NCI-H774 (cell line): ENCODE results near the gene CD70.
"Not testable (repeated sequence)": the region's sequence is repeated elsewhere in the genome, so short reads cannot be mapped to it uniquely, and the experiment has no call there.

Experiments used
- DNase-seq: peaks from one replicate; lab custom pipeline; 2025; lab: John Stamatoyannopoulos, UW

Gene CD70

DNA sequence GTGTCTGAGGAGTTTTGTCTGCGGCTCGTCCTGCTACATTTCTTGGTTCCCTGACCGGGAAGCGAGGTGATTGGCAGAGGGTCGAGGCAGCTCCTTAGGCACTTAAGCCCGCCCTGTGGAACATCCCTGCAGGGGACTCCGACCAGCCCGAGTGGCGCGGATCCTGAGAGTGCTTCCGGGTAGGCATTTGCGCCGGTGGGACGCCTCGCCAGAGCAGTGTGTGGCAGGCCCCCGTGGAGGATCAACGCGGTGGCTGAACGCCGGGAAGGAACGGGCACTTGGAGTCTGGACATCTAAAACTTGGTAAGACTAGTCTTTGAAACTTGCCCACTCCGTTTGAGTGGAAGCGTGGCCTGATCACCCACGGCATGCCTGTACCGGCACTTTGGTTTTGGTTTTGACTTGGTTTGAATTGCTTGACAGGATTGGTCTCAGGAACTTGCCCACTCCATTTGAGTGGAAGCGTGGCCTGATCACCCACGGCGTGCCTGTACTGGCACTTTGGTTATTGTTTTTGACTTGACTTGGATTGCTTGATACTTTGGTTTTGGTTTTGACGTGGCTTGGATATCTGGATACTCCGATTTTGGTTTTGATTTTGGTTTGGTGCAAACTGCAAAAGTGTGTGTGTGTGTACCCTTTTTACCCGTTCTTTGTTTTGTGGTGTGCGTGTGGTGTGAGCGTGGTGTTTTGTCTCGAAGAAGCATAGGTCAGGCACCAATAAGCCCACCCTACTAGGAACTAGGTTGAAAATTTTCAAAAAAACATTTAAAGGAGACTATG, 6.7 kb upstream of the CD70 start:
- DNase-seq = not testable (repeated sequence)

GRCh38 chr19:6596621-6597020, 5.7 kb upstream of the CD70 start:
- no peak for DNase-seq

DNA sequence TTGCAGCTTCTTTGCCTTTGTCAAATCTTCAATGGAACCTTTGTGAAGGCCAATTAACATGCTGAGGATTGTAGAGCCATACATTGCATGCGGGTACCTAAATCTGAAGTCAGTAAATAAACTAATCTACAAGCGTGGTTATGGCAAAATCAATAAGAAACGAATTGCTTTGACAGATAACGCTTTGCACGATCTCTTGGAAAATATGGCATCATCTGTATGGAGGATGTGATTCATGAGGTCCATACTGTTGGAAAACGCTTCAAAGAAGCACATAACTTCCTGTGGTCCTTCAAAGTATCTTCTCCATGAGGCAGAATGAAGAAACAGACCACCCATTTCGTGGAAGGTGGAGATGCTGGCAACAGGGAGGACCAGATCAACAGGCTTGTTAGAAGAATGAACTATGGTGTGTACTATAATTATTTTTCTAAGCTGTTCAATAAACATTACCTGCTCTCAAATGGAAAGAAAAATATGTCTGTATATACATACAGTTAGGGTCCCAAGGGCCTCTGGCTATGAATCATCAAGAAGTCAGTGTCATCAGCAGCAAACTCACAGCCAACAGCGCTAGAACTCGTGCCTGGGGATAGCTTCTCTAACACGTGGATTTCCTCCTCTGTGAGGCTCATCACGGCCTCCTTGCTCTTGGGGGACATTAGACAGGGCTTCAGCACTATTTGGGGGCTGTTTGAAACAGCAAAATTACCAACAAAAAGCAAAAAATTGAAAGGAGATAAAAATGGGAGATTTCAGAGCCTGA, 2.9 kb upstream of the CD70 start:
- no peak for DNase-seq

- DNase-seq = no peak
Measured at GRCh38 chr19:6590258-6590826, 608 bp downstream of the CD70 start.

- DNase-seq = no peak
Measured at GRCh38 chr19:6589711-6590257, 1.2 kb downstream of the CD70 start.

DNA sequence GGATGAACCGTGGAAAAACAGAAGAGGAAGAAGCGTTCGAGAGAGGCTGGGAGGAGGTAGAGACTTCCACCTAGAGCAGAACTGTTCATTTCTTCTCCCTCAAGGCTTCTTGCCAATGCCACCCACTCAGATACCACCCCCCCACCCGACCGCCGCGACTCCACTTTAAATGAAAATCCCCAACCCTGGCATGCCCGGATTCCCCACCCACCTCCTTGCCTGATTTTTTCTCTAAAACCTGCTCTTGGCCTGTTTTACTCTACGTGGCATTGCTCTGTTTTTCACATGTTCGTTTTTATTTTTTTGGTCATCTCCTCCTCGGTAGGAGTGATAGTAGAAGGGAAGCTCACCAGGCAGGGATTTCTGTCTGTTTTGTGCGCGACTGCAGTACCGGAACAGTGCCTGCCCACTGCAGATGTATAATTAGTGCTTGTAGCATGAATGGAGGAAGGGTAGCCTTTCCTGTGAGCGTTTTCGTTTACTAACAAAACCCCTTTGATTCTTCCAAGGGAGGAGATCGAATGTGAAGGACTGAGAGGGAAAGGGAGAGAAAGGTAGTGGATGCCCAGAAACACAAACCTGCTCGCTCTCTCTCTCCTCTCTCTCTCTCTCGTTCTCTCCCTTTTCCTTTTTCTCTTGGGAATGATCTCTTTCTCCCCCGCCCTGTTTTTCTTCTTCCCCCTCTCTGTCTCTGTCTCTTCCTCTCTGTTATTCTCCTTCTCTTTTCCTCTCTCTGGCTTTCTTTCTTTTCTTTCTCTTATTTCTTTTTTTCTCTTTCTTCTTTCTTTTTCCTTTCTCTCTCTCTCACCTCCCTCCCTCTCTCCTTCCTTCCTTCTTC, 2.2 kb downstream of the CD70 start:
- DNase-seq = no peak

DNA sequence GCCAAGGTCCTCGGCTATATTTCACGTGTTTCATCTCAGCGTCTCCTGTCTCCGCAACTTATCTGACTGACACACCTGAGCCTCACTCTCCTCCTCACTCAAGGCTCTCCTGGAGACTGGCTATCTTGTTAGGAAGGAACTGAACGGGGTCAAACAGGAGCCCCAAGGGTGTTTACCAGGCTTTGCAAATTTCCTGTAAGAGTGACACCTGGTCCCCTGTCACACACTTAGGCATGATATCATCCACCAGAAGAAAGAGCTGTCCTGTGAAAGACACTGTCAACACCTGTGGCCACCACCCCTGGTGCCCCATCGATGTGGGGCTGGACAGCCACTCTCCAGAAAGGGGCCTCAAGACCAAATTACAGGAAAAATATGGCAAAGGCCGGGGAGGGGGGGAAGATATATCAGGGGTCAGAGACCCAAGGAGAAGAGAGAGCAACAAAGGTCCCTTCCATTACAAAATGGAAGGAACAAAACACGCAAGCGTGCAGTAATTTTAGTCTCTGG, 2.9 kb downstream of the CD70 start:
- no peak for DNase-seq

GRCh38 chr19:6587093-6587820, 3.7 kb downstream of the CD70 start:
- DNase-seq = no peak

DNA sequence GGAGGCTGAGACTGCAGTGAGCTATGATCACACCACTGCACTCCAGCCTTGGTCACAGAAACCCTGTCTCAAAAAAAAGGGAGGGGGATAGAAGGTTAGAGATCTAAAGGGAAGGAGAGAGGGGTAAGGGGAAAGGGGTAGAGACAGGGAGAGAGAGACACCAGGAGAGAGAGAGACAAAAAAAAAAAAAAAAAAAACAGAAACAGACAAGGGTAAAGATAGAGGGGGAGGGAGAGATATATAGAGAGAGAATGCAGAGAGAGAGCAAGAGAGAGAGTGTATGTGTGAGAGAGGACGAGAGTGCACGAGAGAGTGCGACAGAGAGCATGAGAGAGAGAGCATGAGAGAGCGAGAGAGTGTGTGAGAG, 4.2 kb downstream of the CD70 start:
- no peak for DNase-seq

GRCh38 chr19:6586056-6586455, 4.9 kb downstream of the CD70 start:
- no peak for DNase-seq

GRCh38 chr19:6582515-6583484, 8.2 kb downstream of the CD70 start:
- not testable (repeated sequence) for DNase-seq

DNA sequence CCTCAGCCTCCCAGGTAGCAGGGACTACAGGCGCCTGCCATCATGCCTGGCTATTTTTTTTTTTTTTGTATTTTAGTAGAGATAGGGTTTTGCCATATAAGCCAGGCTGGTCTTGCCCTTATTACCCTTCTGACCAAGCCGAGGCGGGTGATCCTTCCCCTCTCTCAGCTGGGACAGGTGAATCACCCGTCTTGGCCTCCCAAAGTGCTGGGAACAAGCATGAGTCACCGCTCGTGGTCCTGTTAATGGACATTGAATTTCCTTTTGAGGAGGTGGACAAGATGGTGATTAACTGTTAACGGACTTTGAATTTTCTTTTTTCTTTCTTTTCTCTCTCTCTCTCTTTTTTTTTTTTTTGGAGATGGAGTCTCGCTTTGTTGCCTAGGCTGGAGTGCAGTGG, 10.6 kb downstream of the CD70 start:
- DNase-seq = no peak

DNA sequence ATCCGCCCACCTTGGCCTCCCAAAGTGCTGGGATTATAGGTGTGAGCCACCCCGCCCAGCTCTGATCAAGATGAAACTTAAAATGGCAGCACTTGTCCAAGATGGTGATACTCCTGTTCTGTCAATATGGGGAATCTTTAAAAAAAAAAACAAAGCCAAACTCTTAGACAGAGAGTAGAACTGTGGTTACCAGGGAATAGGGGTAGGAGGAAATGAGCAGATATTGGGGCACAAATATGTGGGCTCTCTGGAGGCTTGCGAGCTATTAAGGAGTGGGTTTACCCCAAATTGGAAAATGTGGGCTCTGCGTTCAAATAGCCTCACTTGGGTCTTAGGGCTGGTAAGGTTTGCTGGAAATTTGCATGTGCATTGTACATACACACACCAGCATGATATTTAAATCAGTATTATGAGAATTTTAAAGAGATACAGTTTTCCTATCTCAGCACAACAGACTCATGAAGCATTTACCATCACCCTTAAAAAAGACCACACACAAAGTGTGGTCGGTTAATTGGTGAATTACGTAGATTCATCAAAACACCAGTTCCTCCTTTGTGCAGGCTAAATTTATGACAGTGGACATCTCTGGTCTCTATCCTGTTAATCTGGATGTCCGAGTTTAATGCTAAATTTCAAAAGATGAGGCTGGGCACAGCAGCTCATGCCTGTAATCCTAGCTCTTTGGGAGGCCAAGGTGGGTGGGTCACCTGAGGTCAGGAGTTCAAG, 11.3 kb downstream of the CD70 start:
- no peak for DNase-seq

DNA sequence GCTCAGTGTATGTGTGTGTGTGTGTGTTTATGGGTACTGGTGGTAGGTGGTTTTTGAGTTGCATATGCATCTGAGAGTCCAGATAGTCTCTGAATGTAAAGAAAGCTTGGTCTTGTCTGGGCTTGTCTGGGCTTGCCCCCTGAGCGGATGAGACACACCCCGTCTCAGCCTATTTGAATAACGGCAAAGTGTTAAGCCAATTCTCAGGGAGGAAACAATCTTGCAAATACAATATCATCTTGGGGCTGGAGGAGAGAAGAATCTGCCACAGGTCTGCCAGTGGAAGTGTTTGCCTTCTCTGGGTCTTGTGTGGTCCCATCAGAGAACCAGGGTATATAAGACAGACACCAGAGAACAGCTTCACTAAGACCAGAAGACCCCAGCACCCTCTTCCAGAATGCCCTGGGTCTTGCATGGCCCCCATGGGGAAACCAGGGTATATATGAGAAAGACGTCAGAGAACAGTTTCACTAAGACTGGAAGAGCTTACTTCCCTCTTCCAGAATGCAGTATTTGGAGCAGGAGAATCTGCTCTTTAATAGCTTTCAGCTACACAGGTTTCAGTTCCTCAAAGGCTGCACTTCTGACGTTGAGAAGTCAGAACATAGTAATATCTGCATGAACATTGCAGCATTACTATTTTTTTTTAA, 13.3 kb downstream of the CD70 start:
- no peak for DNase-seq

- DNase-seq = no peak
Measured at GRCh38 chr19:6576869-6577475, 14.0 kb downstream of the CD70 start.

DNA sequence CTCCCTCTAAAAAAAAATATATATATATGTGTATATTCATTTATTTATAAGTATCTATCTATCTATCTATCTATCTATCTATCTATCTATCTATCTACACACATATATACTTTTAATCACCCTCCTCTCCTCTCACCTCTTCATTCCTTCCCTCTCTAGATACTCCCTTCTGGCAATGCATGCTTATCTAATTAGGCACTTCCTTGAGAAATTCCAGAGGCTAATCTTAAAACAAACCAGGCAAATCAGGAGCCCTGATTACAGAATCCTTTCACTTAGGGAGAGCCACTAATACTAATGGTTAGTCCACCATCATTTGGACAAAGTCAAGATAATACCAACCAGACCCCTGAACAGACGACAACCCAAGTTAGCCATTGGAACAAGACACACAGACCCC, 17.6 kb downstream of the CD70 start:
- no peak for DNase-seq

DNA sequence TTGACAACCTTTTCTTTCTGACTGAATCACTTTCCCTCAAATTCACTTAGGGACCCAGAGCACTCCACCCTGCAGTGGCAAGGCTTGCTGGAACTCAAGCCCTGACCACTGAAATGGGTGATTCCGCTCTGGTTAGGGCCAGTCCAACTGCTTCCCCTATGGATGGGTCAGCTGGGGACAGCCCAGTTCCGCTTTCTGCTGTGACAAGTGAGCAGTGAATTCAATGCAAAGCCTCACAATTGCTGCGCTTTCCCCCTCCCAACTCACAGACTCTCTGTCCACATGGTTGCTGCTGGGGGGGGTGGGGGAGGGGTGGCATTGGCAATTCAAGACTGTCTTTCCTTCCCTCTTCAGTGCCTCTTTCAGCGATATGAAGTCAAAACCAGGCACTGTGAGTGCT, 18.7 kb downstream of the CD70 start:
- no peak for DNase-seq

DNA sequence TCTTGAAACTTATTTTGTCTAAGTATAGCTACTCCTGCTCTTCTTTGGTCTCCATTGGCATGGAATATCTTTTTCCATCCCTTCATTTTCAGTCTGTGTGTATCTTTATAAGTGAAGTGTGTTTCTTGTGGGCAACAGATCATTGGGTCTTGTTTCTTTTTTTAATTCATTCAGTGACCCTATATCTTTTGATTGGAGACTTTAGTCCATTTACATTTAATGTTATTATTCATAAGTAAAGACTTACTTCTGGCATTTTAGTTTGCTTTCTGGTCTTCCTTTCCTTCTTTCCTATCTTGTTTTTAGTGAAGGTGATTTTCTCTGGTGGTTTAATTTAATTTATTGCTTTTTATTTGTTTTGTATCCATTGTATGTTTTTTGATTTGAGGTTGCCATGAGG, 19.8 kb downstream of the CD70 start:
- DNase-seq = no peak
